Gastrocnemius medialis (tissue), 4 donors: ENCODE measurements around the gene ROBO2.

Experiments used
- CTCF ChIP-seq, 5 experiments: fragments of 450-650 bp in 3 of 5; fragments of 200-600 bp in 2 of 5; sonication (generic) in 2 of 5; IDR thresholded peaks in 4 of 5; conservative IDR thresholded peaks in 1 of 5; 1 replicate in 4 of 5; 2 replicates in 1 of 5; pipeline ENCODE4 v1.5.1; 2016 to 2019; ENCODE audit warnings: antibody characterized with exemption in 5 of 5, mild to moderate bottlenecking in 3 of 5, moderate library complexity in 3 of 5
- POLR2A ChIP-seq, 2 donors: fragments of 450-650 bp; IDR thresholded peaks; one replicate each; pipeline ENCODE4 v1.6.1; 2017; ENCODE audit warnings: antibody characterized with exemption in 2 of 2, mild to moderate bottlenecking in 2 of 2, moderate library complexity in 2 of 2

- TF ChIP-seq POLR2A (IDR thresholded peaks at IDR 0.05) (no peak), CTCF (IDR thresholded peaks at IDR 0.05 in 4 of 5, conservative IDR thresholded peaks at IDR 0.05 in 1 of 5) (no peak)
These were observed 333.7 kb downstream of the ROBO2 start for GRCh38 chr3:77373619-77374018.
